K562 (cell line): ENCODE data around the gene NUP210. TPM values are rescaled to one million over a fixed set of nuclear protein-coding genes. Genes with fewer than 3 reads are reported as not detected.
A peak's percentile ranks its signal among the peaks of the same experiment; 100 is the strongest.

ENCODE experiments used
- BRD4 ChIP-seq: fragments of 200-600 bp; sonication (generic); IDR thresholded peaks from 2 replicates; pipeline ENCODE4 v1.6.1; 2017; ENCODE audit warnings: inconsistent platforms
- C11orf30 ChIP-seq: fragments of 450-650 bp; IDR thresholded peaks from 2 replicates; pipeline ENCODE4 v1.6.1; 2016; ENCODE audit warnings: low read depth, mild to moderate bottlenecking
- CLOCK ChIP-seq: fragments of 250-450 bp; sonication (Bioruptor Pico); IDR thresholded peaks from 2 replicates; pipeline ENCODE4 v1.4.0; 2020; ENCODE audit warnings: mild to moderate bottlenecking, moderate library complexity, borderline replicate concordance
- FOXK1 ChIP-seq: sonication (generic); formaldehyde crosslinking; IDR thresholded peaks from 2 replicates; pipeline ENCODE4 v1.8.0; 2022; ENCODE audit warnings: missing genetic modification reagents, mild to moderate bottlenecking, borderline replicate concordance
- HDAC3 ChIP-seq: fragments of 450-650 bp; IDR thresholded peaks from 2 replicates; pipeline ENCODE4 v1.6.1; 2018; ENCODE audit warnings: borderline replicate concordance, mild to moderate bottlenecking, moderate library complexity; ENCODE audit not compliant: partially characterized antibody
- HDAC8 ChIP-seq: fragments of 450-650 bp; IDR thresholded peaks from 2 replicates; pipeline ENCODE4 v1.6.1; 2016; ENCODE audit warnings: mild to moderate bottlenecking, missing genetic modification characterization, moderate library complexity, missing compliant biosample characterization
- HOMEZ ChIP-seq: fragments of 250-450 bp; sonication (Bioruptor Pico); IDR thresholded peaks from 2 replicates; pipeline ENCODE4 v1.4.0; 2020; ENCODE audit warnings: mild to moderate bottlenecking, moderate library complexity
- KLF10 ChIP-seq: fragments of 250-450 bp; sonication (Bioruptor Pico); IDR thresholded peaks from 2 replicates; pipeline ENCODE4 v1.6.1; 2021; ENCODE audit warnings: matching md5 sums
- NR2C1 ChIP-seq, 2 experiments: fragments of 450-650 bp; IDR thresholded peaks; 2 replicates each; pipeline ENCODE4 v1.6.1; 2017; ENCODE audit warnings: mild to moderate bottlenecking in 2 of 2, antibody characterized with exemption in 1 of 2, inconsistent platforms in 1 of 2, missing compliant biosample characterization in 1 of 2, missing genetic modification characterization in 1 of 2
- SRF ChIP-seq, 2 experiments: fragments of 250-450, 450-650 bp in 1 of 2; sonication (Bioruptor Pico) in 1 of 2; sonication (generic) in 1 of 2; formaldehyde crosslinking; IDR thresholded peaks; 2 replicates each; pipeline versions ENCODE4 v1.5.0 to v1.5.1; 2020 to 2022; ENCODE audit warnings: mild to moderate bottlenecking in 1 of 2, missing genetic modification reagents in 1 of 2
- ZKSCAN8 ChIP-seq: fragments of 200-800 bp; sonication (Bioruptor generic); IDR thresholded peaks from 2 replicates; pipeline ENCODE4 v1.6.1; 2016; ENCODE audit warnings: missing genetic modification characterization, missing compliant biosample characterization
- polyA plus RNA-seq, 8 experiments: library from polyadenylated mRNA; depleted of rRNA in 4 of 8; stranded (reverse) in 5 of 8; unstranded in 3 of 8; fragments of >200 nt; fragmentation: Nextera tagmentation in 2 of 8; fragmentation: Illumina TruSeq in 1 of 8; extraction: Ambion mirVana in 2 of 8; extraction: Trizol in 1 of 8; gene quantifications; 2 replicates each; pipeline versions ENCODE4 v1.2.1 to v1.2.3, GENCODE V29; 2011 to 2014; ENCODE audit warnings: inconsistent platforms in 1 of 8, missing spikeins in 1 of 8
- total RNA-seq, 7 experiments: library from RNA; depleted of rRNA in 6 of 7; stranded (reverse); fragments of >200 nt in 6 of 7; fragmentation: Illumina TruSeq in 2 of 7; extraction: Trizol in 2 of 7; gene quantifications; 2 replicates each; pipeline versions ENCODE4 v1.2.1 to v1.2.3, GENCODE V29; 2011 to 2021; ENCODE audit warnings: low replicate concordance in 1 of 7
- TF ChIP-seq, protein P1 (sequence below): sonication (generic); formaldehyde crosslinking; IDR thresholded peaks from 2 replicates; pipeline ENCODE4 v1.8.0; 2022; ENCODE audit warnings: mild to moderate bottlenecking, low read depth, missing genetic modification reagents
- TF ChIP-seq, protein P2 (sequence below): fragments of 450-650 bp; IDR thresholded peaks from 2 replicates; pipeline ENCODE4 v1.6.1; 2017; ENCODE audit warnings: antibody characterized with exemption

The NUP210 gene
- total and polyA plus RNA-seq, 9 of the 15 experiments (the other 6 are each of a cell fraction or from before 2014, with no cell fraction given): 1.2 to 138 (median 44.0) TPM

- TF ChIP-seq, protein P1, sequence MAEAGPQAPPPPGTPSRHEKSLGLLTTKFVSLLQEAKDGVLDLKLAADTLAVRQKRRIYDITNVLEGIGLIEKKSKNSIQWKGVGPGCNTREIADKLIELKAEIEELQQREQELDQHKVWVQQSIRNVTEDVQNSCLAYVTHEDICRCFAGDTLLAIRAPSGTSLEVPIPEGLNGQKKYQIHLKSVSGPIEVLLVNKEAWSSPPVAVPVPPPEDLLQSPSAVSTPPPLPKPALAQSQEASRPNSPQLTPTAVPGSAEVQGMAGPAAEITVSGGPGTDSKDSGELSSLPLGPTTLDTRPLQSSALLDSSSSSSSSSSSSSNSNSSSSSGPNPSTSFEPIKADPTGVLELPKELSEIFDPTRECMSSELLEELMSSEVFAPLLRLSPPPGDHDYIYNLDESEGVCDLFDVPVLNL: peak; percentile 83; the same call in 1 of the 2 replicates
- TF ChIP-seq, protein P2, sequence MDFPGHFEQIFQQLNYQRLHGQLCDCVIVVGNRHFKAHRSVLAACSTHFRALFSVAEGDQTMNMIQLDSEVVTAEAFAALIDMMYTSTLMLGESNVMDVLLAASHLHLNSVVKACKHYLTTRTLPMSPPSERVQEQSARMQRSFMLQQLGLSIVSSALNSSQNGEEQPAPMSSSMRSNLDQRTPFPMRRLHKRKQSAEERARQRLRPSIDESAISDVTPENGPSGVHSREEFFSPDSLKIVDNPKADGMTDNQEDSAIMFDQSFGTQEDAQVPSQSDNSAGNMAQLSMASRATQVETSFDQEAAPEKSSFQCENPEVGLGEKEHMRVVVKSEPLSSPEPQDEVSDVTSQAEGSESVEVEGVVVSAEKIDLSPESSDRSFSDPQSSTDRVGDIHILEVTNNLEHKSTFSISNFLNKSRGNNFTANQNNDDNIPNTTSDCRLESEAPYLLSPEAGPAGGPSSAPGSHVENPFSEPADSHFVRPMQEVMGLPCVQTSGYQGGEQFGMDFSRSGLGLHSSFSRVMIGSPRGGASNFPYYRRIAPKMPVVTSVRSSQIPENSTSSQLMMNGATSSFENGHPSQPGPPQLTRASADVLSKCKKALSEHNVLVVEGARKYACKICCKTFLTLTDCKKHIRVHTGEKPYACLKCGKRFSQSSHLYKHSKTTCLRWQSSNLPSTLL: no peak
- TF ChIP-seq HDAC3 (no peak), KLF10 (CRISPR knock-in tag) (no peak), SRF (CRISPR knock-in tag; IDR thresholded peaks at IDR 0.05) (peak in 1 of 2 experiments; percentile 37; a peak in 1 of 4 replicates), NR2C1 (IDR thresholded peaks at IDR 0.05) (peak; percentile 77), NR2C1 (tag; IDR thresholded peaks at IDR 0.05) (peak; percentile 88), ZKSCAN8 (CRISPR knock-in tag) (0 out of 2 replicates have a peak, but pooled peaks have one; percentile 60), HDAC8 (no peak; the same call in 1 of the 2 replicates), CLOCK (CRISPR knock-in tag) (no peak), FOXK1 (CRISPR knock-in tag) (peak; percentile 18; the same call in 1 of the 2 replicates), C11orf30 (peak; percentile 74), BRD4 (peak; percentile 44; the same call in 1 of the 2 replicates), HOMEZ (CRISPR knock-in tag) (no peak)
Observed at GRCh38 chr3:13420831-13421765, 976 bp upstream of the NUP210 start (continued).
